Hepatocyte (in vitro differentiated cells): ENCODE measurements around the gene DENND1A. TPM values are rescaled to one million over a fixed set of nuclear protein-coding genes. Genes with fewer than 3 reads are reported as not detected.

Experiments used
- DNase-seq: peaks from one replicate; pipeline ENCODE4 v3.0.0-alpha.2; 2016; ENCODE audit warnings: low spot score
- H2AFZ ChIP-seq: fragments of 200-600 bp; sonication (generic); 2 replicates; pipeline ENCODE4 v1.6.0; 2016; ENCODE audit warnings: antibody characterized with exemption, mild to moderate bottlenecking
- H3K27ac ChIP-seq: fragments of 200-600 bp; sonication (generic); 2 replicates; pipeline ENCODE4 v1.5.1; 2016; ENCODE audit warnings: mild to moderate bottlenecking
- H3K27me3 ChIP-seq: fragments of 200-600 bp; sonication (generic); 2 replicates; pipeline ENCODE4 v1.6.1; 2016
- H3K36me3 ChIP-seq: fragments of 200-600 bp; sonication (generic); replicated peaks from 2 replicates; pipeline ENCODE4 v1.5.1; 2016; ENCODE audit warnings: low read depth; ENCODE audit not compliant: insufficient read depth
- H3K4me1 ChIP-seq: fragments of 200-600 bp; sonication (generic); 2 replicates; pipeline ENCODE4 v1.5.1; 2016; ENCODE audit warnings: mild to moderate bottlenecking, moderate library complexity; ENCODE audit not compliant: insufficient read depth
- H3K4me2 ChIP-seq: fragments of 200-600 bp; sonication (generic); 2 replicates; pipeline ENCODE4 v1.6.0; 2016
- H3K4me3 ChIP-seq: fragments of 200-600 bp; sonication (generic); 2 replicates; pipeline ENCODE4 v1.5.1; 2016; ENCODE audit warnings: mild to moderate bottlenecking
- H3K79me2 ChIP-seq: fragments of 200-600 bp; sonication (generic); 2 replicates; pipeline ENCODE4 v1.6.0; 2017; ENCODE audit warnings: mild to moderate bottlenecking
- H3K9me2 ChIP-seq: fragments of 200-600 bp; sonication (generic); replicated peaks from 2 replicates; pipeline ENCODE4 v1.6.0; 2017; ENCODE audit warnings: mild to moderate bottlenecking; ENCODE audit not compliant: insufficient read depth
- H3K9me3 ChIP-seq: fragments of 200-600 bp; sonication (generic); 2 replicates; pipeline ENCODE4 v1.5.1; 2016; ENCODE audit warnings: low read depth, mild to moderate bottlenecking
- H4K20me1 ChIP-seq: fragments of 200-600 bp; sonication (generic); 2 replicates; pipeline ENCODE4 v1.6.0; 2016; ENCODE audit warnings: mild to moderate bottlenecking; ENCODE audit not compliant: insufficient read depth, poor library complexity, severe bottlenecking
- CTCF ChIP-seq: fragments of 200-600 bp; sonication (generic); IDR thresholded peaks from 2 replicates; pipeline ENCODE4 v1.5.1; 2016; ENCODE audit warnings: antibody characterized with exemption, mild to moderate bottlenecking; ENCODE audit not compliant: poor library complexity
- EZH2 ChIP-seq: fragments of 200-600 bp; sonication (generic); IDR thresholded peaks from 2 replicates; pipeline ENCODE4 v1.6.1; 2016; ENCODE audit warnings: antibody characterized with exemption, mild to moderate bottlenecking, borderline replicate concordance
- EZH2phosphoT487 ChIP-seq: fragments of 200-600 bp; sonication (generic); IDR thresholded peaks from one replicate; pipeline ENCODE4 v1.6.1; 2018; ENCODE audit warnings: antibody characterized with exemption, mild to moderate bottlenecking, low read depth, moderate library complexity; ENCODE audit not compliant: unreplicated experiment, severe bottlenecking
- WGBS: methylation state at CpG from one replicate; pipeline ENCODE4 v1.1.6; 2016; ENCODE audit warnings: low lambda C conversion rate; ENCODE audit errors: missing lambda C conversion rate; 5-methylcytosine and 5-hydroxymethylcytosine counted together
- polyA plus RNA-seq: library from polyadenylated mRNA; unstranded; fragments of >200 nt; fragmentation: Nextera tagmentation; extraction: Ambion mirVana; gene quantifications from 2 replicates; pipeline ENCODE4 v1.2.1, GENCODE V29; 2016
- total RNA-seq: library from RNA; depleted of rRNA; stranded (reverse); fragments of >200 nt; gene quantifications from 2 replicates; pipeline ENCODE4 v1.2.3, GENCODE V29; 2014

Gene DENND1A
- total and polyA plus RNA-seq, 2 experiments from 2014 or later = 24.0 to 28.9 TPM

- Histone ChIP-seq H3K27me3 (no peaks in the 10 kb centered on the region), H3K27ac (no peak overlapping the region), H3K36me3 (no peaks in the 10 kb centered on the region), H2AFZ (no peak overlapping the region), H4K20me1 (no peaks in the 10 kb centered on the region), H3K79me2 (no peaks in the 10 kb centered on the region), H3K4me3 (no peak overlapping the region), H3K9me2 (no peaks in the 10 kb centered on the region), H3K9me3 (no peaks in the 10 kb centered on the region), H3K4me2 (no peak overlapping the region), H3K4me1 (no peaks in the 10 kb centered on the region)
- DNase-seq = no peak
- TF ChIP-seq EZH2phosphoT487 (no peak), CTCF (no peak), EZH2 (no peak)
- 58% methylated on average over 21 of the region's 21 CpGs for WGBS
Observed at GRCh38 chr9:123422635-123423310, 507.2 kb downstream of the DENND1A start.

- 91% methylated on average over 8 of the region's 8 CpGs for WGBS
- TF ChIP-seq EZH2 = no peak
- no peak for TF ChIP-seq CTCF
- TF ChIP-seq EZH2phosphoT487 = no peak
- Histone ChIP-seq H3K4me1 (no peaks in the 10 kb centered on the region), H2AFZ (no peak overlapping the region), H3K9me2 (no peaks in the 10 kb centered on the region), H3K79me2 (no peaks in the 10 kb centered on the region), H3K36me3 (no peaks in the 10 kb centered on the region), H3K9me3 (no peaks in the 10 kb centered on the region), H3K27ac (no peak overlapping the region), H3K27me3 (no peaks in the 10 kb centered on the region), H4K20me1 (no peaks in the 10 kb centered on the region), H3K4me3 (no peak overlapping the region), H3K4me2 (no peak overlapping the region)
- no peak for DNase-seq
Observed at GRCh38 chr9:123421801-123422455, 508.0 kb downstream of the DENND1A start.

- Histone ChIP-seq H3K27ac (no peak overlapping the region), H4K20me1 (no peaks in the 10 kb centered on the region), H3K9me2 (no peaks in the 10 kb centered on the region), H3K27me3 (no peaks in the 10 kb centered on the region), H2AFZ (no peak overlapping the region), H3K79me2 (no peaks in the 10 kb centered on the region), H3K36me3 (no peaks in the 10 kb centered on the region), H3K9me3 (no peaks in the 10 kb centered on the region), H3K4me3 (no peak overlapping the region), H3K4me1 (no peaks in the 10 kb centered on the region), H3K4me2 (no peak overlapping the region)
- no peak for TF ChIP-seq CTCF
- no peak for TF ChIP-seq EZH2
- TF ChIP-seq EZH2phosphoT487 = no peak
- no peak for DNase-seq
- 94% methylated on average over 13 of the region's 13 CpGs for WGBS
Observed at GRCh38 chr9:123421186-123421585, 508.7 kb downstream of the DENND1A start.
